Neural cell (in vitro differentiated cells): ENCODE measurements around the gene PAK5. TPM values are rescaled to one million over a fixed set of nuclear protein-coding genes. Genes with fewer than 3 reads are reported as not detected.

Experiments used
- H2AFZ ChIP-seq: fragments of 200-600, 300-800 bp; sonication (generic), shearing (Covaris generic); 2 replicates; pipeline ENCODE4 v1.6.0; 2014; ENCODE audit warnings: low read depth, mild to moderate bottlenecking, antibody characterized with exemption, low read length, moderate library complexity
- H3F3A ChIP-seq: fragments of 200-600 bp; shearing (Covaris generic); 2 replicates; pipeline ENCODE4 v1.6.1; 2016; ENCODE audit warnings: mild to moderate bottlenecking, moderate library complexity, mixed read lengths, antibody characterized with exemption, low read length; ENCODE audit not compliant: insufficient read depth, poor library complexity, severe bottlenecking
- H3K27ac ChIP-seq: fragments of 200-600, 300-800 bp; sonication (generic), shearing (Covaris generic); 2 replicates; pipeline ENCODE4 v1.5.1; 2014; ENCODE audit warnings: mild to moderate bottlenecking, low read length, moderate library complexity
- H3K27me3 ChIP-seq: fragments of 300-800, 200-600 bp; sonication (generic), shearing (Covaris generic); 2 replicates; pipeline ENCODE4 v1.6.0; 2014; ENCODE audit warnings: mild to moderate bottlenecking, low read depth, low read length, moderate library complexity; ENCODE audit not compliant: insufficient read depth
- H3K36me3 ChIP-seq: fragments of 300-800, 200-600 bp; sonication (generic), shearing (Covaris generic); 2 replicates; pipeline ENCODE4 v1.5.1; 2014; ENCODE audit warnings: mild to moderate bottlenecking, antibody characterized with exemption, low read length, moderate library complexity; ENCODE audit not compliant: insufficient read depth
- H3K4me2 ChIP-seq: fragments of 300-800, 200-600 bp; sonication (generic), shearing (Covaris generic); 2 replicates; pipeline ENCODE4 v1.6.0; 2014; ENCODE audit warnings: mild to moderate bottlenecking, low read length
- H3K4me3 ChIP-seq: fragments of 300-800, 200-600 bp; sonication (generic), shearing (Covaris generic); 2 replicates; pipeline ENCODE4 v1.5.1; 2014; ENCODE audit warnings: mild to moderate bottlenecking, low read length, moderate library complexity
- H3K79me2 ChIP-seq: fragments of 200-600 bp; shearing (Covaris generic); replicated peaks from 2 replicates; pipeline ENCODE4 v1.6.0; 2014; ENCODE audit warnings: mild to moderate bottlenecking, low read length, moderate library complexity; ENCODE audit not compliant: insufficient read depth
- H3K9ac ChIP-seq: fragments of 300-800, 200-600 bp; sonication (generic), shearing (Covaris generic); 2 replicates; pipeline ENCODE4 v1.6.1; 2016; ENCODE audit warnings: mild to moderate bottlenecking, low read length, mixed read lengths
- H3K9me2 ChIP-seq: fragments of 200-600 bp; shearing (Covaris generic); 2 replicates; pipeline ENCODE4 v1.6.1; 2016; ENCODE audit warnings: mild to moderate bottlenecking, low read length, mixed read lengths; ENCODE audit not compliant: insufficient read depth
- H3K9me3 ChIP-seq: fragments of 200-600, 300-800 bp; sonication (generic), shearing (Covaris generic); 2 replicates; pipeline ENCODE4 v1.6.1; 2016; ENCODE audit warnings: mild to moderate bottlenecking, mixed run types, low read length, moderate library complexity, mixed read lengths
- H4K20me1 ChIP-seq: fragments of 200-600 bp; shearing (Covaris generic); 2 replicates; pipeline ENCODE4 v1.6.1; 2016; ENCODE audit warnings: mild to moderate bottlenecking, mixed run types; ENCODE audit not compliant: insufficient read depth
- CTCF ChIP-seq: fragments of 450-650 bp; IDR thresholded peaks from 2 replicates; pipeline ENCODE4 v1.5.1; 2014; ENCODE audit warnings: antibody characterized with exemption, mild to moderate bottlenecking, moderate library complexity; ENCODE audit not compliant: poor library complexity, severe bottlenecking
- EP300 ChIP-seq: fragments of 450-650 bp; conservative IDR thresholded peaks from 2 replicates; pipeline ENCODE4 v1.6.1; 2014; ENCODE audit warnings: antibody characterized with exemption, mild to moderate bottlenecking, moderate library complexity; ENCODE audit not compliant: poor library complexity, severe bottlenecking
- EZH2 ChIP-seq: fragments of 200-600, 300-800 bp; shearing (Covaris generic), sonication (generic); IDR thresholded peaks from 2 replicates; pipeline ENCODE4 v1.6.1; 2014; ENCODE audit warnings: antibody characterized with exemption, low read length, borderline replicate concordance, mild to moderate bottlenecking; ENCODE audit not compliant: insufficient read depth, poor library complexity, severe bottlenecking
- MXI1 ChIP-seq: fragments of 450-650 bp; conservative IDR thresholded peaks from 2 replicates; pipeline ENCODE4 v1.6.1; 2014; ENCODE audit warnings: antibody characterized with exemption, mild to moderate bottlenecking; ENCODE audit not compliant: poor library complexity, severe bottlenecking
- POLR2AphosphoS5 ChIP-seq: IDR thresholded peaks from 2 replicates; pipeline ENCODE4 v1.6.1; 2012
- RAD21 ChIP-seq: fragments of 450-650 bp; conservative IDR thresholded peaks from 2 replicates; pipeline ENCODE4 v1.6.1; 2014; ENCODE audit warnings: antibody characterized with exemption, mild to moderate bottlenecking, moderate library complexity
- REST ChIP-seq: IDR thresholded peaks from 2 replicates; pipeline ENCODE4 v1.6.1; 2012; ENCODE audit warnings: borderline replicate concordance
- SMC3 ChIP-seq: fragments of 450-650 bp; conservative IDR thresholded peaks from 2 replicates; pipeline ENCODE4 v1.6.1; 2014; ENCODE audit warnings: antibody characterized with exemption, mild to moderate bottlenecking, moderate library complexity; ENCODE audit not compliant: poor library complexity
- TAF1 ChIP-seq: IDR thresholded peaks from 2 replicates; pipeline ENCODE4 v1.6.1; 2012; ENCODE audit warnings: low read depth
- polyA plus RNA-seq: library from polyadenylated mRNA; depleted of rRNA; stranded (reverse); fragments of >200 nt; gene quantifications from 2 replicates; pipeline ENCODE4 v1.2.3, GENCODE V29; 2014

The PAK5 gene
- polyA plus RNA-seq, 1 donor from 2014 or later = 48.3 TPM

GRCh38 chr20:9792674-9793073 lies 46.2 kb downstream of the PAK5 start:
- Histone ChIP-seq H3K4me2 (no peak overlapping the region), H3K9me3 (no peaks in the 10 kb centered on the region), H3F3A (no peaks in the 10 kb centered on the region), H3K36me3 (no peaks in the 10 kb centered on the region), H3K4me3 (no peak overlapping the region), H3K27me3 (no peaks in the 10 kb centered on the region), H3K9ac (no peak overlapping the region), H3K27ac (peak overlapping the region; percentile 9), H2AFZ (no peak overlapping the region), H3K79me2 (peaks cover 14% of the 10 kb centered on the region), H4K20me1 (no peaks in the 10 kb centered on the region), H3K9me2 (no peaks in the 10 kb centered on the region)
- no peak for TF ChIP-seq EZH2
- no peak for TF ChIP-seq CTCF
- TF ChIP-seq POLR2AphosphoS5 = peak; percentile 68
- no peak for TF ChIP-seq SMC3
- no peak for TF ChIP-seq RAD21
- TF ChIP-seq REST = peak; percentile 97
- no peak for TF ChIP-seq MXI1
- peak; percentile 85 for TF ChIP-seq EP300
- TF ChIP-seq TAF1 = no peak

GRCh38 chr20:9789131-9789530 lies 49.7 kb downstream of the PAK5 start:
- TF ChIP-seq EZH2 (no peak), EP300 (no peak), RAD21 (no peak), POLR2AphosphoS5 (no peak), CTCF (no peak), TAF1 (no peak), MXI1 (no peak), SMC3 (no peak), REST (no peak)
- H3K4me2 ChIP-seq = no peak overlapping the region
- no peak overlapping the region for H3K27ac ChIP-seq
- H3K36me3 ChIP-seq = no peaks in the 10 kb centered on the region
- no peaks in the 10 kb centered on the region for H3K27me3 ChIP-seq
- no peaks in the 10 kb centered on the region for H3F3A ChIP-seq
- no peaks in the 10 kb centered on the region for H3K9me3 ChIP-seq
- H3K4me3 ChIP-seq = no peak overlapping the region
- H3K9me2 ChIP-seq = no peaks in the 10 kb centered on the region
- no peak overlapping the region for H2AFZ ChIP-seq
- no peak overlapping the region for H3K9ac ChIP-seq
- H4K20me1 ChIP-seq = no peaks in the 10 kb centered on the region
- H3K79me2 ChIP-seq = peaks cover 9% of the 10 kb centered on the region
